HL-60 (cell line): ENCODE data around the gene ADAMTS13.

Experiments used
- CTCF ChIP-seq: IDR thresholded peaks from one replicate; pipeline ENCODE4 v1.5.1; 2011; ENCODE audit warnings: low read length, control low read depth, inconsistent platforms; ENCODE audit not compliant: insufficient read depth
- GABPA ChIP-seq: IDR thresholded peaks from 2 replicates; pipeline ENCODE4 v1.6.1; 2012; ENCODE audit warnings: low read depth
- POLR2AphosphoS5 ChIP-seq: IDR thresholded peaks from 2 replicates; pipeline ENCODE4 v1.6.1; 2012; ENCODE audit warnings: low read depth
- REST ChIP-seq: IDR thresholded peaks from 2 replicates; pipeline ENCODE4 v1.6.1; 2012; ENCODE audit warnings: low read depth; ENCODE audit not compliant: insufficient replicate concordance
- SPI1 ChIP-seq: IDR thresholded peaks from 2 replicates; pipeline ENCODE4 v1.6.1; 2012; ENCODE audit warnings: low read depth, mild to moderate bottlenecking, borderline replicate concordance

- no peak for TF ChIP-seq CTCF
- TF ChIP-seq GABPA: no peak
- no peak for TF ChIP-seq REST
- peak; percentile 55; the same call in 1 of the 2 replicates for TF ChIP-seq POLR2AphosphoS5
- no peak for TF ChIP-seq SPI1
Observed at GRCh38 chr9:133404454-133405002, 17.6 kb upstream of the ADAMTS13 start.
